SW 1271 (cell line): ENCODE data around the gene ENOPH1.

ENCODE experiments used
- DNase-seq, 2 experiments: peaks; one replicate each; lab custom pipeline; 2025; lab: John Stamatoyannopoulos, UW

The ENOPH1 gene

GRCh38 chr4:82428526-82428968 lies 1.8 kb upstream of the ENOPH1 start:
- DNase-seq, result peak in 1 of 2 experiments; percentile 40

GRCh38 chr4:82428969-82429727 lies 1.2 kb upstream of the ENOPH1 start:
- peak; percentile 11 to 74 for DNase-seq

GRCh38 chr4:82429728-82430192 lies 630 bp upstream of the ENOPH1 start:
- DNase-seq, result no peak

- DNase-seq, result no peak
Measured at GRCh38 chr4:82430964-82431745, 765 bp downstream of the ENOPH1 start.

GRCh38 chr4:82431831-82432230 lies 1.4 kb downstream of the ENOPH1 start:
- DNase-seq, result no peak

GRCh38 chr4:82432596-82432995 lies 2.2 kb downstream of the ENOPH1 start:
- no peak for DNase-seq

GRCh38 chr4:82433791-82434190 lies 3.4 kb downstream of the ENOPH1 start:
- DNase-seq, result no peak

- no peak for DNase-seq
Measured at GRCh38 chr4:82434949-82435348, 4.6 kb downstream of the ENOPH1 start.

GRCh38 chr4:82436130-82436529 lies 5.7 kb downstream of the ENOPH1 start:
- DNase-seq, result no peak

- no peak for DNase-seq
Measured at GRCh38 chr4:82436780-82437179, 6.4 kb downstream of the ENOPH1 start.

GRCh38 chr4:82437285-82438005 lies 7.1 kb downstream of the ENOPH1 start:
- DNase-seq, result no peak

GRCh38 chr4:82439088-82439487 lies 8.7 kb downstream of the ENOPH1 start:
- DNase-seq, result no peak

GRCh38 chr4:82447886-82448285 lies 17.5 kb downstream of the ENOPH1 start:
- DNase-seq, result no peak

- DNase-seq, result no peak
Measured at GRCh38 chr4:82450966-82451755, 20.8 kb downstream of the ENOPH1 start.

- no peak for DNase-seq
Measured at GRCh38 chr4:82452026-82452425, 21.6 kb downstream of the ENOPH1 start.

- DNase-seq, result no peak
Measured at GRCh38 chr4:82457266-82457665, 26.9 kb downstream of the ENOPH1 start.

GRCh38 chr4:82458729-82459128 lies 28.3 kb downstream of the ENOPH1 start:
- DNase-seq, result no peak

- no peak for DNase-seq
Measured at GRCh38 chr4:82461710-82462109, 31.3 kb downstream of the ENOPH1 start.

- peak; percentile 20 to 49 for DNase-seq
Measured at GRCh38 chr4:82462415-82462831, 32.0 kb downstream of the ENOPH1 start.

GRCh38 chr4:82463221-82463620 lies 32.8 kb downstream of the ENOPH1 start:
- DNase-seq, result no peak

- DNase-seq, result no peak
Measured at GRCh38 chr4:82467471-82467870, 37.1 kb downstream of the ENOPH1 start.
